ENCODE results near the gene UBE2D2. TPM values are rescaled to one million over a fixed set of nuclear protein-coding genes. Genes with fewer than 3 reads are reported as not detected.

UBE2D2 gene
- total and polyA plus RNA-seq, 2 donors, result 94.7 to 98.7 TPM

DNA sequence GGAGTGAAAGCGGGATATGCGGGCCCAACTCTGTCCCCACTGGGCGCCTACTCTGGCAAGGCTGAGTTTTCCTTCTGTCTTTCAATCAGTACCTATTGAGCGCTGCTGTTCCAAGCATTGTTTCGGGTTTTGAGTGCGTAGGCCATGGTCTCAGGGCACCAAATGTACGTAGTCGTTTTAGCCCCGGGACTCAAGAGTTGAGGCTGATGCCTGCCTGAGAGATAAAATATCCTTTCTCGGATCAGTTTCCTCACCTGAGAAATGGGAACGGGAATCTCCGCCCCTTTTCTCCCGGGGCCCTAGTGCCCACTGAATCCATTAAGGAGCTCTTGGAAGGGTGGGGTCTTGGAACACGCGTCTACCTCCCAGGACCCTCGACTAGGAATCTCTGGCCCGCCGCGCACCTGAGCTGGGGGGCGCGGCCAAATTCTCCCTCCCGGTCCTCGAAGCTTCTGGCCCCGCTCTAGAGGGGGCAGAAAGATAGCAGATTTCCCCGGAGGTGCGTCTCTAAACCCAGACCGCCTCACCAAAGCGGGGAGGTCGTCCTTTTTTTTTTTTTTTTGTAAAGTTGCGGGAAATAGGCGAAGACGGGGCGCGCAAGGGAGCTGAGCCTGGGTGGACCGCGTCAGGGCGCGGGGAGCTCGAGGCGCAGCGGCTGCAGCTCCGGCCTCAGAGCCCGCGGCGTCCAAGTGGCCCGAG, 86.5 kb downstream of the UBE2D2 start:
- H3K4me3 ChIP-seq (ENCODE audit: low read depth, low read length), result peak overlapping the region; percentile 77
- DNase-seq (ENCODE audit: extremely low spot score), result no peak
- no peaks in the 10 kb centered on the region for H3K36me3 ChIP-seq (ENCODE audit: insufficient read depth)
- 18% methylated on average over 46 of the region's 46 CpGs for WGBS
- H3K4me1 ChIP-seq (ENCODE audit: insufficient read depth), result peaks cover 2% of the 10 kb centered on the region
- H3K27ac ChIP-seq (ENCODE audit: low read depth), result no peak overlapping the region

DNA sequence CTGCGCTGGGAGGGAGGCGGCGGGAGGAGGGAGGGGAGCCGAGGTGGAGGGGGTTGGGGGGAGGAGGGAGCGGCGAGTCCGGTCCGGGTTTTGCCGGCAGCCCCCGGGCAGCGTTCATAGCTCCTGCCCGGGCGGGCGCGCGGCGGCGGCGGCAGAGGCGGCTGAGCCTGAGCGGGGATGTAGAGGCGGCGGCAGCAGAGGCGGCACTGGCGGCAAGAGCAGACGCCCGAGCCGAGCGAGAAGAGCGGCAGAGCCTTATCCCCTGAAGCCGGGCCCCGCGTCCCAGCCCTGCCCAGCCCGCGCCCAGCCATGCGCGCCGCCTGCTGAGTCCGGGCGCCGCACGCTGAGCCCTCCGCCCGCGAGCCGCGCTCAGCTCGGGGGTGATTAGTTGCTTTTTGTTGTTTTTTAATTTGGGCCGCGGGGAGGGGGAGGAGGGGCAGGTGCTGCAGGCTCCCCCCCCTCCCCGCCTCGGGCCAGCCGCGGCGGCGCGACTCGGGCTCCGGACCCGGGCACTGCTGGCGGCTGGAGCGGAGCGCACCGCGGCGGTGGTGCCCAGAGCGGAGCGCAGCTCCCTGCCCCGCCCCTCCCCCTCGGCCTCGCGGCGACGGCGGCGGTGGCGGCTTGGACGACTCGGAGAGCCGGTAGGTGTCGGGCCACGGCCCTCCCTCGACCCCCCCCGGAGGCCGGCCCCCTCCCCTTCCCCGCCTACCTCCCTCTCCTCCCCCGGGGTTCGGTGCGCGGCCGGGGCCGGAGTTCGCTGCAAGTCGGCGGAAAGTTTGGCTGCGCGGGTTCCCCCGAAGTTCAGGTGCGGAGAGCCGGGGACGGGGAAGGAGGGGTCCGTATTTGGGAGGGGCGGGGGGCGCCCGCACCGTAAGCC, 87.3 kb downstream of the UBE2D2 start, which contains the start of gene CXXC5:
Gene CXXC5, plus strand, starts transcription at position 145 of the 877 bp plus-strand sequence. CDS start 32,175 bp downstream, outside the sequence.
- H3K4me1 ChIP-seq (ENCODE audit: insufficient read depth), result peaks cover 2% of the 10 kb centered on the region
- peak within 1 kb of the TSS; percentile 61 for H3K27ac ChIP-seq (ENCODE audit: low read depth)
- no peaks in the 10 kb centered on the region for H3K36me3 ChIP-seq (ENCODE audit: insufficient read depth)
- under 1% methylated on average over 106 of the region's 106 CpGs for WGBS
- DNase-seq (ENCODE audit: extremely low spot score), result no peak
- H3K4me3 ChIP-seq (ENCODE audit: low read depth, low read length), result peak within 1 kb of the TSS; percentile 77

DNA sequence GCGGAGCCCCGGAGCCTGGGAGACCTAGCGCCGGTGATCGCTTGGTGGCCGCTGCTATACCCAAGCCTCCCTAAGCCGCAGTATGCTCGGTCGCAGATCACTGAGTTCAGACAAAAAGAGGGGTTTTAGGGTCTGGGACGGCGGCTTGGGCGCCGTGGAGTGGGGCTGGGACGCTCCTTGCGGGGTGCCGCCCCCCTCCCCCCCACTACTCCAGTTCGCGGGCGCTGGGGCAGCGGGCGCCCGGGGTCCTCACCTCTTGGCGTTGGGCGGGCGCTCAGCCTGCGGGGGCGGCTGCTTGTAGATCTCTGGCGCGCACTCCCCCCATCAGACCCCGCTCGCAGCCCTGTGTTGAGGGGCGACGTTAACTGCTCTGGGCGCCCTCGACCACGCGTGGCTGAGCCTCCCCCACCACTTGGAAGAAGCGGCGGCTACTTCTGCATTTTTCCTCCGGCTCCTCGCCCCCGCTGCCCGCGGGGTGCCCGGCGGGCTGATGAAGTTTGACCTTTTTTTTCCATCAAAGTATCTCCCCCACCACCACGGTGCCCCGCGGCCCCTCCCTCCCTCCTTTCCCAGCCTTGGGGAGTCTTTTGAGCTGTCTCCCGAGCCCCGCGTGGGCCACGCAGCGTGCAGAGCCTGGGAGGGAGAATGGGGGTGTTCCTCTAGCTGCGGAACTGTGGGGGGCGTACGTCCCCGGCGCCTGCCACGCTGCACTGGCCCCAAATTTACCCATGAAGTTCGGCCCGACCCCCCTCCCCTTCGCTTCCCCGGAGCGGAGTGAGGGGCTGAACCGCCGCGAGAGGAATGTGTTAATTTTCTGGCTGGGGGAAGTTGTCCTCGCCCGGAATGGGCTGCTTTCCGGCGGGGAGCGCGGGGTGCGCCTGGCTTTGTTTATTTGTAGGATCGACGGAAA, 88.2 kb downstream of the UBE2D2 start:
- DNase-seq (ENCODE audit: extremely low spot score), result no peak
- WGBS, result under 1% methylated on average over 77 of the region's 77 CpGs
- Histone ChIP-seq H3K36me3 (ENCODE audit: insufficient read depth) (no peaks in the 10 kb centered on the region), H3K4me3 (ENCODE audit: low read depth, low read length) (peak overlapping the region; percentile 77), H3K4me1 (ENCODE audit: insufficient read depth) (peaks cover 2% of the 10 kb centered on the region), H3K27ac (ENCODE audit: low read depth) (no peak overlapping the region)

DNA sequence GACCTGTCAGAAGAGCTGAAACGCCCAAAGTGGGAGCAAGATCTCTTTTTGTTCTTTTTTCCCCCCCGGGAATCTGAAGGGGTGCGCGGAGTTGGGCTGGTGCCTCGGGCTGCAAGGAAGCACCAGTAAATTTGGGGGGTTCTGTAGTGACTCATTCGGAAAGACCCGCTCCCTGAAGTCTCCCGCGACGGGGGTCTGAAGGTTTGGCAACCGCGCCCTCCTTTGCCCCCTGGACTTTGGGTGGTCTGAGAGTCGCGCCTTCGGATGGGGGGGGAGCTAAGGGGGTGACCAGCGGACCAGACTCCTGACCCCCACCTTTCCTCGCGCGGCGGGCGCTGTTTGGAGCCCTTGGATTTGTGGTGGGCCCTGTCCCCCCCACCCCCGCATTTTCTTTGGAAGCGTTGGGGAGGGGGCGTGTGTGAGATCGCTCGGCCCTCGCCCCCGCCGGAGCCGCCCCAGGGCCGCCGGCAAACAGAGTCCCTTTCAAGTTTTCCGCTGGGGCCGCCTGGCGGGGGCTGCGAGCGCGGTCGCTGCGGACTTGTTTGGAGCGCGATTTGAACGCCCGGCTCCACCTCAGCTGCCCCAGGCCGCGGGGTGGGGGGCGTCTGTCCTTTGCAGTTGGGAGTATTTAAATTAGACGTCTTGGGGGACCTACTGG, 89.0 kb downstream of the UBE2D2 start:
- Histone ChIP-seq H3K4me3 (ENCODE audit: low read depth, low read length) (peak overlapping the region; percentile 77), H3K36me3 (ENCODE audit: insufficient read depth) (no peaks in the 10 kb centered on the region), H3K4me1 (ENCODE audit: insufficient read depth) (peaks cover 2% of the 10 kb centered on the region), H3K27ac (ENCODE audit: low read depth) (peak overlapping the region; percentile 48)
- 10% methylated on average over 48 of the region's 48 CpGs for WGBS
- DNase-seq (ENCODE audit: extremely low spot score), result no peak

DNA sequence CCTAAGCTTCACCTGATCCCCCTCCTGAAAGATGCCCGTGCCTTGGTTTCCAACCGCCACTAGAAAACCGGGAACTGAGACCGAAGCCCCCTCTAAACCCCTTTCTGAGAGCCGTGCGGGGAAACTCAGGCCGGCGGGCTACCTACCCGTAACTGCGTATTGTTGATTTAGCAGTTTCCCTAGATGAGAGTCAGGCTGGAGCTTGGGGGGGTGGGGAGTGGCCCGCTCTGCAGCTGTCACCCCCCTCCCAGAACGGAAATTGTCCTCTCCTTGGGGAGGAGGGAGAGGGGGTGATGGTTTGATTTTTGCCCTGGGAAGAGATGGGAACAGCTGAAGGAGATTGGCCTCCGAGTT, 89.5 kb downstream of the UBE2D2 start:
- no peak for DNase-seq (ENCODE audit: extremely low spot score)
- peaks cover 2% of the 10 kb centered on the region for H3K4me1 ChIP-seq (ENCODE audit: insufficient read depth)
- H3K27ac ChIP-seq (ENCODE audit: low read depth), result peak overlapping the region; percentile 48

DNA sequence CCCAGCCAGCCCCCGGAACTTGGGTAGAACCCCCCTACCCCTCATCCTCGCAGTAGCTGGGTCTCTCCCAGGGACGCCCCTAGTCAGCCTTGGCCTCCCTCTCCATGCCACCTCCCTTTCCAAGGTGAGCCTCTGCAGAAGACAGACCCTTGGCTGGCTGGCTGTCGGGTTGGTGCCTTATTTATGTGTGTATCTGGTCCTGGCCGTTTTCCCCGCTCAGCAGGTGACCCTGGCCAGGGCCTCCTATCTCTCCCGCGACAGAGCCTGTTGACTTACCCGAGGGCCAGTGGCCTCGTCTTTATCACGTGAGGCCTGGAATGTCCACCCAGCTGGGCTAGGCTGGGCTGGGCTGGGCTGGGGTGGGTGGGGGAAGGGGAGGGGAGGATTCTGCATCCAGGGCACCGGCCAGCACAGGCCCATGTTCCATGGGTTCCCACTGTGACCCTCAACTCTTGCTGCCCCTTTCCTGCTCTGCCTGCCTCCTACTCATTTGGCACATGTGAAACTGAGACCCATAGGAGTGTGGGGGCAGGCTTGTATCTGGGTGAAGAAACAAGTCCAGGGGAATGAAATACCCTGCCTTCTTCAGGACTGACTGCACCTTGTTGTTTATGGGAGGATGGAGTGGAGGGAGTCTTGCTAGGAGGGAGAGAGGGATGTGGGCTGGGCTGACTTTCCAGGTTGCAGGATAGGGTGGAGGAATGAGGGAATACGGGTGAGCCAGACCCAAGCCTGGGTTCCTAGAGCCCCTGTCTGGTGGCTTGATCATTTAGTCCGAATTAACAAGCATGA, 90.1 kb downstream of the UBE2D2 start:
- DNase-seq (ENCODE audit: extremely low spot score), result no peak
- Histone ChIP-seq H3K36me3 (ENCODE audit: insufficient read depth) (no peaks in the 10 kb centered on the region), H3K4me3 (ENCODE audit: low read depth, low read length) (no peak overlapping the region), H3K27ac (ENCODE audit: low read depth) (peak overlapping the region; percentile 72), H3K4me1 (ENCODE audit: insufficient read depth) (peaks cover 6% of the 10 kb centered on the region)
- WGBS, result 37% methylated on average over 14 of the region's 14 CpGs

More for the DNA sequence above, 89.5 kb downstream of the UBE2D2 start:
- 37% methylated on average over 13 of the region's 13 CpGs for WGBS
- no peaks in the 10 kb centered on the region for H3K36me3 ChIP-seq (ENCODE audit: insufficient read depth)
- H3K4me3 ChIP-seq (ENCODE audit: low read depth, low read length), result peak overlapping the region; percentile 77

DNA sequence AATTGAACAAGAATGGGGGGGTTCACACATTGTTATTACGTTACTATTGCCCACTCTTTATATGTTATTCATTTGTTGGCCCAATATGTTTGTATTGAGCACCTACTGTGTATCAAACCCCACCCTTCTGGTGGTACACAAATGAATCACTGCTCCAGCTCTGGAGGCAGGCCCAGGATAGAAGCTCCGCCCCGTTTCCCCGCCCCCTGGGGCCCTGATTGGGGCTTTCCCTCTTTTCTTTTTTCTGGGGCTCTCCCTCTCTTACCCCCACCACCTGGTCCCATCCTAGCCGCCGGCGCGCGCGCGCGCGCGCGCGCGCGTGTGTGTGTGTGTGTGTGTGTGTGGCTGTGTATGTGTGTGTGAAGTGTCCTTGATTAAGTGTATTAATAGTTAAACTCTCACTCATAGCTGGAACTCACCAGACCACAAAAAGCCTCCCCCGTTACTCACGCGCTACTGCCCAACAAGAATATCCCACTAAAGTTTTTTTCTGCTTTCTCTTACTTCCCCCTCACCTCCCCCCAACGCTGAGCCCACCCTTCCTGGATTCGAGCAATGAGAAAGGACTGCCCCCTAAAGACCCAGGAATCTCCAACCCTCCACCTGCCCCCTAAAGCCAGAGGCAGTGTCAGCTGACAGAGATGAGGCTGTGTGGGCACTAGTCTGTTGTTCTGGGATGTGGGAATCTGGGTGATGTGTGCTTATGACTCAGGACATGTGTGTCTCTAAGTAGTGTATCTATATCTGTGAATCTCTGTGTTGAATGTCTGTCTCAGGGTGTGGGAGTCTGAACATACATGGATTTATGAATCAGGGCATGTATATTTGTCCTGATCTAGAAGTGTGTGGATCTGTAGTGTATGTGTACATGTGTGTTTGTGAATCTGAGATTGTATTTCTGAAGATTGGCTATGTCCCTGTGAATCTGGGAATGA, 91.0 kb downstream of the UBE2D2 start:
- WGBS, result 21% methylated on average over 23 of the region's 23 CpGs
- Histone ChIP-seq H3K4me1 (ENCODE audit: insufficient read depth) (peaks cover 6% of the 10 kb centered on the region), H3K27ac (ENCODE audit: low read depth) (peak overlapping the region; percentile 35), H3K36me3 (ENCODE audit: insufficient read depth) (no peaks in the 10 kb centered on the region), H3K4me3 (ENCODE audit: low read depth, low read length) (no peak overlapping the region)
- DNase-seq (ENCODE audit: extremely low spot score), result no peak

DNA sequence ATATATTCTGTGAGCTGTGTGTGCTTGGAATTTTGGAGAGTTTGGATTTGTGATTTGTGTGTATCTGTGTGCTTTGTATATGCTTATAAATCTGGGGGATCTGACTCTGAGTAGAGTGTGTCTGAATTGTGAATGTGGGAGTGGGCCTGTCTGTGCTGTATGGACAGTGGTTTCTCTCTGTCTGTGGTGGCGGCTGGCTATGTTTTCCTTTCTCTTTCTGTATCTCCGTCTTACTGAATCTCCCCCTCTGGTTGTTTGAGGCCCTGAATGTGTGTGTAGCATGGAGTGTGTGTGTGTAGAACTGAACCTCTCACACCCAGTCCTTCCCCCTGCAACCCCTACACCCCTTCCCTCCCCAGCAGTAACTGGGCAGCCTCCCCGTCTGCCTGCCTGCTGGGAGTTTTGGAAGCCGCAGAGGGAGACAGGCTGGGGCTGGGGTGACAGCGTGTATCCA, 91.7 kb downstream of the UBE2D2 start:
- 59% methylated on average over 5 of the region's 5 CpGs for WGBS
- Histone ChIP-seq H3K4me1 (ENCODE audit: insufficient read depth) (peaks cover 6% of the 10 kb centered on the region), H3K4me3 (ENCODE audit: low read depth, low read length) (no peak overlapping the region), H3K27ac (ENCODE audit: low read depth) (peak overlapping the region; percentile 39), H3K36me3 (ENCODE audit: insufficient read depth) (no peaks in the 10 kb centered on the region)
- DNase-seq (ENCODE audit: extremely low spot score), result no peak

DNA sequence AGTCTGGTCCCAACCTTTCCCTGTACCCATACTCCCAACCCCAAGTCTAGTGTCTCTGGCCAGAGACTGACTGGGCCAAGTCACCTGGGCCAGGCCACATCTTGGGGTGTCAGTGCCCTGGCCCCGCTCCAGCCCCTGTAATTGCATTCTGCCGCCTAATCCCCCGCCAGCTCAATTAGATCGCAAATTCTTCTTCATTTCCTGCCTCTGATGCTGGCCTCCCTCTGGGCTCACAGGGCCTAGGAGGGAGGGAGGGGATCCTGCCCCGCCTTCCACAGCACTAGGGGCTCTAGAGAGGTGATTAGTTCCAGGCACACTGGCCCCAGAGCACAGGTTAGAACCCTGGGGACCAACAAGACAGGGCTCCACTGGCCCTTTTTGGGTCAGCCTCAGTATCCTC, 92.5 kb downstream of the UBE2D2 start:
- peaks cover 9% of the 10 kb centered on the region for H3K4me1 ChIP-seq (ENCODE audit: insufficient read depth)
- H3K4me3 ChIP-seq (ENCODE audit: low read depth, low read length), result no peak overlapping the region
- H3K36me3 ChIP-seq (ENCODE audit: insufficient read depth), result no peaks in the 10 kb centered on the region
- H3K27ac ChIP-seq (ENCODE audit: low read depth), result peak overlapping the region; percentile 14
- 68% methylated on average over 5 of the region's 5 CpGs for WGBS
- no peak for DNase-seq (ENCODE audit: extremely low spot score)

DNA sequence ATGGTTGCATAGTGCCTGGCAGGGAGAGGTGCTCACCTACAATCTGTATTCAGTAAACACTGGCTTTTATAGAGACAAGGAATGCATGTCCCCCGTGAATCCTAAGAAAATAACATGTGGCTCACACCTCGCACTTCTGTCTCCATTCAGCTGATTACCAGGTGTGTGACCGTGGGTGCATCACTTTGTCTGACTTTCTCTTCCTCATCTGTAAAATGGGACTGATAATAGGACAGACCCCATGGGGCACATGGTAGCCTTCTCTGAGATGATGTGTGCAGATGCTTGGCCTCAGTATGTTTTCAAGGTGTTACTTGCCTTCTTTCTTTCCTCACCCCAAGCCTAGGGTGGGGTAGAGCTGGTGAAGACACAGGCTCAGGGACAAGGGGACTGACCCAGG, 93.3 kb downstream of the UBE2D2 start:
- Histone ChIP-seq H3K4me1 (ENCODE audit: insufficient read depth) (peaks cover 9% of the 10 kb centered on the region), H3K4me3 (ENCODE audit: low read depth, low read length) (no peak overlapping the region), H3K36me3 (ENCODE audit: insufficient read depth) (no peaks in the 10 kb centered on the region), H3K27ac (ENCODE audit: low read depth) (no peak overlapping the region)
- DNase-seq (ENCODE audit: extremely low spot score), result no peak
- WGBS, result 84% methylated on average over 3 of the region's 3 CpGs

DNA sequence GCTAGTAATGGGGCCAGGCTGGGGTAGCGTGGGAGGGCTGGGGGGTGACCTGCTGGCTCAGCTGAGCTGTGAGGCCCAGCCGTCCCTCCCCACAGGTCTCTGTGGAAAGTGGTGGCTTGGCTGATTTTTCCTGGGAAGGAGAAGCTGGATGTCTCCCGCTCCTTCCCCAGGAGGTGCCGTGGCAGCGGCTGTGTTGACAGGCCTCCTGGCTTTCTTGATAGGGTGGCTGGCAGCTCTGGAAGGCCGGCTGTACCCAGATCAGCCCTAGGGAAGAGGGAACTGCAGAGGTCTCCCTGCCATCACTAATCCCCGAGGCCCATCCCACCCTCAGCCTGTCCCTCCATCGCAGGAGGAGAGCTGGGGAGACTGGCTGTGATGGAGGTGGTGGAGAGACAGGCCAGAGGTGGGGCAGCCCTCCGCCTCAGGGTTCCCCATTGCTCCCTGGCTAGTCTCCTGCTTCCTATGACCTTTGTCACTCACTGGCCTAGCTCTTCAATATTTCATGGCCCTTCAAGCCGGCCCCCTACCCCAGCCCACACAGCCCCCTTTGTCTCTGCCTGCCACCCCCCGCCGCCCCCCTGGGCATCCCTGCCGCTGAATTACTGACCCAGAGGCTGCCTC, 93.8 kb downstream of the UBE2D2 start:
- H3K36me3 ChIP-seq (ENCODE audit: insufficient read depth), result no peaks in the 10 kb centered on the region
- 67% methylated on average over 13 of the region's 13 CpGs for WGBS
- peak overlapping the region; percentile 79 for H3K27ac ChIP-seq (ENCODE audit: low read depth)
- H3K4me1 ChIP-seq (ENCODE audit: insufficient read depth), result peaks cover 9% of the 10 kb centered on the region
- H3K4me3 ChIP-seq (ENCODE audit: low read depth, low read length), result no peak overlapping the region
- DNase-seq (ENCODE audit: extremely low spot score), result no peak
